OCI-LY1 (cell line): ENCODE measurements around the gene TRIP6.
A peak's percentile ranks its signal among the peaks of the same experiment; 100 is the strongest.

Experiments used
- H2AFZ ChIP-seq: fragments of 200-600 bp; sonication (generic), shearing (Covaris generic); 2 replicates; pipeline ENCODE4 v1.6.0; 2014; ENCODE audit warnings: antibody characterized with exemption, mild to moderate bottlenecking, low read length
- H3F3A ChIP-seq: fragments of 200-600 bp; sonication (generic), shearing (Covaris generic); 2 replicates; pipeline ENCODE4 v1.6.0; 2014; ENCODE audit warnings: mild to moderate bottlenecking, antibody characterized with exemption, low read length, moderate library complexity; ENCODE audit not compliant: insufficient read depth
- H3K27ac ChIP-seq: fragments of 200-600 bp; sonication (generic); 2 replicates; pipeline ENCODE4 v1.5.1; 2014; ENCODE audit warnings: low read length, mixed run types, mild to moderate bottlenecking, low read depth; ENCODE audit not compliant: poor library complexity, severe bottlenecking
- H3K27me3 ChIP-seq: fragments of 200-600 bp; sonication (generic); 2 replicates; pipeline ENCODE4 v1.6.0; 2014; ENCODE audit warnings: antibody characterized with exemption, mild to moderate bottlenecking, low read length, moderate library complexity; ENCODE audit not compliant: insufficient read depth
- H3K36me3 ChIP-seq: fragments of 200-600 bp; sonication (generic); 2 replicates; pipeline ENCODE4 v1.6.1; 2014; ENCODE audit warnings: mild to moderate bottlenecking, antibody characterized with exemption, low read length, moderate library complexity, mixed read lengths; ENCODE audit not compliant: insufficient read depth
- H3K4me1 ChIP-seq: fragments of 200-600 bp; sonication (generic); 2 replicates; pipeline ENCODE4 v1.5.1; 2014; ENCODE audit warnings: mild to moderate bottlenecking, low read length, moderate library complexity; ENCODE audit not compliant: insufficient read depth, severe bottlenecking
- H3K4me2 ChIP-seq: fragments of 200-600 bp; sonication (generic), shearing (Covaris generic); 2 replicates; pipeline ENCODE4 v1.6.1; 2014; ENCODE audit warnings: low read length
- H3K4me3 ChIP-seq: fragments of 200-600 bp; sonication (generic); 2 replicates; pipeline ENCODE4 v1.5.1; 2014; ENCODE audit warnings: low read length, low read depth, mild to moderate bottlenecking, mixed read lengths; ENCODE audit not compliant: poor library complexity, severe bottlenecking
- H3K79me2 ChIP-seq: fragments of 200-600 bp; shearing (Covaris generic); 2 replicates; pipeline ENCODE4 v1.6.1; 2016; ENCODE audit warnings: mixed run types, low read length, mixed read lengths; ENCODE audit not compliant: insufficient read depth
- H3K9ac ChIP-seq: fragments of 200-600 bp; sonication (generic), shearing (Covaris generic); 2 replicates; pipeline ENCODE4 v1.6.1; 2014; ENCODE audit warnings: mild to moderate bottlenecking, low read length, mixed read lengths
- H3K9me2 ChIP-seq: fragments of 200-600 bp; sonication (generic), shearing (Covaris generic); 2 replicates; pipeline ENCODE4 v1.6.1; 2014; ENCODE audit warnings: low read depth, mild to moderate bottlenecking, low read length, mixed read lengths
- H3K9me3 ChIP-seq: fragments of 200-600 bp; shearing (Covaris generic); 2 replicates; pipeline ENCODE4 v1.6.1; 2014; ENCODE audit warnings: low read length, mixed read lengths
- H4K20me1 ChIP-seq: fragments of 200-600 bp; sonication (generic), shearing (Covaris generic); 2 replicates; pipeline ENCODE4 v1.6.0; 2016; ENCODE audit warnings: mild to moderate bottlenecking, low read length; ENCODE audit not compliant: insufficient read depth
- CTCF ChIP-seq: fragments of 200-600 bp; sonication (generic), shearing (Covaris generic); IDR thresholded peaks from 2 replicates; pipeline ENCODE4 v1.5.1; 2017; ENCODE audit warnings: mild to moderate bottlenecking, antibody characterized with exemption, low read length, moderate library complexity, mixed read lengths
- EZH2 ChIP-seq: fragments of 200-600 bp; sonication (generic), shearing (Covaris generic); IDR thresholded peaks from 2 replicates; pipeline ENCODE4 v1.8.0; 2017; ENCODE audit warnings: borderline replicate concordance, mixed run types, mild to moderate bottlenecking, antibody characterized with exemption, low read length, moderate library complexity, mixed read lengths

Gene TRIP6

GRCh38 chr7:100864263-100864845 is 2.8 kb upstream of the TRIP6 start:
- Histone ChIP-seq H3K27me3 (no peaks in the 10 kb centered on the region), H3K9me2 (no peaks in the 10 kb centered on the region), H3K79me2 (no peaks in the 10 kb centered on the region), H3K4me1 (peaks cover 38% of the 10 kb centered on the region), H3K9ac (no peak overlapping the region), H2AFZ (no peak overlapping the region), H4K20me1 (no peaks in the 10 kb centered on the region), H3K4me2 (no peak overlapping the region), H3K9me3 (no peaks in the 10 kb centered on the region), H3K4me3 (no peak overlapping the region), H3F3A (no peaks in the 10 kb centered on the region), H3K36me3 (peaks cover 27% of the 10 kb centered on the region), H3K27ac (no peak overlapping the region)
- TF ChIP-seq EZH2 (no peak), CTCF (no peak)

GRCh38 chr7:100865372-100865911 is 1.7 kb upstream of the TRIP6 start:
- H3K4me2 ChIP-seq, result no peak overlapping the region
- H3K27ac ChIP-seq, result no peak overlapping the region
- H2AFZ ChIP-seq, result no peak overlapping the region
- no peak overlapping the region for H3K9ac ChIP-seq
- H3K27me3 ChIP-seq, result no peaks in the 10 kb centered on the region
- no peak overlapping the region for H3K4me3 ChIP-seq
- H3K9me2 ChIP-seq, result no peaks in the 10 kb centered on the region
- H3F3A ChIP-seq, result no peaks in the 10 kb centered on the region
- peaks cover 38% of the 10 kb centered on the region for H3K4me1 ChIP-seq
- no peaks in the 10 kb centered on the region for H4K20me1 ChIP-seq
- peaks cover 21% of the 10 kb centered on the region for H3K36me3 ChIP-seq
- H3K9me3 ChIP-seq, result no peaks in the 10 kb centered on the region
- TF ChIP-seq CTCF (no peak), EZH2 (no peak)
- no peaks in the 10 kb centered on the region for H3K79me2 ChIP-seq

- TF ChIP-seq CTCF, result no peak
- Histone ChIP-seq H3K4me2 (peak overlapping the region; percentile 58; the same call in 1 of the 2 replicates), H3K4me1 (peaks cover 33% of the 10 kb centered on the region), H3K9me2 (no peaks in the 10 kb centered on the region), H3K9me3 (no peaks in the 10 kb centered on the region), H3F3A (no peaks in the 10 kb centered on the region), H3K9ac (no peak overlapping the region; the same call in 1 of the 2 replicates), H3K79me2 (no peaks in the 10 kb centered on the region), H3K27ac (no peak overlapping the region), H2AFZ (no peak overlapping the region), H3K4me3 (no peak overlapping the region), H4K20me1 (no peaks in the 10 kb centered on the region), H3K27me3 (no peaks in the 10 kb centered on the region), H3K36me3 (peaks cover 14% of the 10 kb centered on the region)
These were observed 1.1 kb upstream of the TRIP6 start for GRCh38 chr7:100865938-100866728.
